GM18505 (cell line): ENCODE data around the gene TUFT1.
"Not testable (repeated sequence)": the region's sequence is repeated elsewhere in the genome, so short reads cannot be mapped to it uniquely, and the experiment has no call there.

ENCODE experiments used
- ATAC-seq: cut with Tn5 transposase; IDR thresholded peaks from one replicate; pipeline ENCODE4 v1.9.1; 2021; ENCODE audit not compliant: unreplicated experiment
- POLR2A ChIP-seq: IDR thresholded peaks from 4 replicates; pipeline ENCODE4 v1.6.1; 2011; ENCODE audit warnings: borderline replicate concordance; ENCODE audit not compliant: insufficient read depth, insufficient read length; ENCODE audit errors: extremely low read depth

TUFT1 gene

DNA sequence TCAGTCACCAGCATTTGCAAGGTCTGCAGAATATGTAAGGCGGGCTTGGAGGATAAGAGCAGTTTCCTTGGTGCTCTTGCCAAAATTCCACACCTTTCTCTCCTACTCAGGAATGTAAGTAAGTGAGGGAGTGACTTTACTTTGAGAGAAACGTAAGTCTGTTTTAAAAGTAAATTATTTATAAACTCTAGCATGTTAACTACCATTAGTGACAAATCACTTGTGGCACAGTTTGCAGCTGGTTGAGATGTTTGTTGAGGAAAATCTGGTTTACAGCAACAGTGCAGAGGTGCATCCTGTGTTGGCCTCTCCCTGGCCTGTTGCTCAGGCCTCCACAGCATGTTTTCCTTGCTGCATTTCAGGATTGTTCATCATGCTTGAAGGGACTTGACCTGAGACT lies 20.4 kb upstream of the TUFT1 start:
- ATAC-seq, result no peak
- no peak for TF ChIP-seq POLR2A

- no peak for ATAC-seq
These were observed 19.8 kb upstream of the TUFT1 start for GRCh38 chr1:151520359-151520758.

GRCh38 chr1:151522427-151522826 lies 17.7 kb upstream of the TUFT1 start:
- not testable (repeated sequence) for ATAC-seq

More at GRCh38 chr1:151520359-151520758, 19.8 kb upstream of the TUFT1 start:
- TF ChIP-seq POLR2A, result no peak

DNA sequence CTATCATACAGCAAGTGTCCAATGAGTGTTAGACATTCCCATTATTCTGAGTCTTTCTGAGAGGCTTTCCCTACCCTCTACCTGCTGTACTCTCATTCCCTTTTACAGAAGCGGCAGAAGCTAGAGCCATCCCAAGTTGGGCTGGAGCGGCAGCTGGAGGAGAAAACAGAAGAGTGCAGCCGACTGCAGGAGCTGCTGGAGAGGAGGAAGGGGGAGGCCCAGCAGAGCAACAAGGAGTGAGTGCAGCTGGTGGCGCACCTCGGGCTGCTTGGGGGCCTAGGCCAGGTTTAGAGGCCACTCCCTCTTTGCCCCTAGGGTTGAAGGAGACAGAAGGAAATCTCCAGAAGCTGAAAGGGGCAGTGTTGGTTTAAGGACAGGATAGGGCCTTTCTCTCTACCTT lies 16.8 kb upstream of the TUFT1 start:
- ATAC-seq, result no peak
- TF ChIP-seq POLR2A, result no peak

- no peak for TF ChIP-seq POLR2A
- ATAC-seq, result no peak
These were observed 15.4 kb upstream of the TUFT1 start for GRCh38 chr1:151524736-151525135.

DNA sequence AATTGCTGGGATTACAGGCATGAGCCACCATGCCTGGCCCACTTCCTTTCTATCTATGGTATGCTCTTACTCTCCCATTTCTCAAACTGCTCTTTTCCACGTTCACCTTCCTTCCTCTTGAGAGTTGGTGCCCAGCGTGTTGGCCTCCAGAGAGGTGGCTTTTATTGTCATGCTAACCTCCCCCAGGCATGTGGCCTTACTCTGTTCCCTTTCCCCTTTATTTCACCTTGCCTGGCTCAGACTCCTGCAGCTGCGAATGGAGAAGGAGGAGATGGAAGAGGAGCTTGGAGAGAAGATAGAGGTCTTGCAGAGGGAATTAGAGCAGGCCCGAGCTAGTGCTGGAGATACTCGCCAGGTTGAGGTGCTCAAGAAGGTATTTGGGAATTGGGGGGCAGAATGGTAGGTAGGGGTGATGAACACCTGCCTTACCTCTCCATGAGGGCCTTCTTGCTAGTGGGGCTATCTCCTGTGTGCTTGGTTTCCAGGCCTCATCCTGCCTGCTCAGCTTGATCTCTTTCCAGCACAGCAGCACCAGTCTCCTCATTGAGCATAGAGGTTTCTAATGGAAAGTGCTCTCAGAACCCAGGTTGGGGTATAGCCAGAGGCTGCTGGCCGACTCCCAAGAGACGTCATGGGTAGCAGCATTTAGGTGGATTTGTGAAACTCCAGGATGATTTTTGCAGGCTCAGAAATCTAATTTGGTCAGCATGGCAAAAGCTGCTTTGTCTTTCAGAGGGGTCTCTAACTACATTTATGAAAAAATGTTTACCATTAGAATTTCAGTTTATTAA lies 13.2 kb upstream of the TUFT1 start:
- ATAC-seq, result no peak
- TF ChIP-seq POLR2A, result no peak

GRCh38 chr1:151529211-151529702 lies 10.9 kb upstream of the TUFT1 start:
- no peak for ATAC-seq
- TF ChIP-seq POLR2A, result no peak

- ATAC-seq, result no peak
- no peak for TF ChIP-seq POLR2A
These were observed 10.3 kb upstream of the TUFT1 start for GRCh38 chr1:151529781-151530180.

GRCh38 chr1:151530461-151530860 lies 9.6 kb upstream of the TUFT1 start:
- ATAC-seq, result no peak
- no peak for TF ChIP-seq POLR2A

DNA sequence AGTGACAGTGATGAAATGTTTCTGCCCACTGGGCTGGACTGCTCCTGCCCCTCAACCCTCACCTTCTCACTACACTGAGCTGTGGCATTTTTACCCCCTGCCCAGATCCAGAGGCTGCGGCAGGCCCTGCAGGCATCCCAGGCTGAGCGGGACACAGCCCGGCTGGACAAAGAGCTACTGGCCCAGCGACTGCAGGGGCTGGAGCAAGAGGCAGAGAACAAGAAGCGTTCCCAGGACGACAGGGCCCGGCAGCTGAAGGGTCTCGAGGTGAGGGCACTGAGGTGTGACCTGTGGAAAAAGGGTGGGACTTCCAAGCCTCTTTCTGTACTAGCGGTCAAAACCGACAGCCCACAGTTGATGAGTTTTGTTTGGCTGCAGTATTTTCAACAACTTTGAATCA lies 6.2 kb upstream of the TUFT1 start:
- ATAC-seq, result no peak
- no peak for TF ChIP-seq POLR2A

DNA sequence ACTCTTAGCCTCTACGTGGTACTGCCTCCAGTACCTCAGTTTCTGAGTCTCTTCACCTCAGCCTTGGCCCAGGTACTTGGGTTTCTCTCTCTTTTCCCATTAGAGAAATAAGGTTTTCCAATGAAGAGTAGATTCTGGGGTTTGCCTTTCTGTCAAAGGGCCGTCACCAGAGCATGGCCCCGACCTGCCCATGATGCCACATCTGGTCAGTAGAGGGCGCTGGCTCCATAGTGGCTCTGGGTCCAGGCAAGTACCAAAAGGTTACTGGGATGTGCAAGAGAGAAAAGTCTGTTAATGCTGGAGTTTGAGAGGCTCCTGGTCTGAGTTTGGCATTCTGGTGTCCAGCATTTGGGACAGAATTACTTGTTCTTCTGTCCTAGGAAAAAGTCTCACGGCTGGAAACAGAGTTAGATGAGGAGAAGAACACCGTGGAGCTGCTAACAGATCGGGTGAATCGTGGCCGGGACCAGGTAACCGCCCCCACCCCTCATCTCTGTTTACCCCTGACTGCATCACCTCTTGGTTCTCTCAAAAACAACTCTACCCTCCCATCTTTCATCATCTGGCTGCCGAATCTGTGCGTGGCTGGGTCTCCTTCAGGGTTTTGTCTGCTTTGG lies 5.3 kb upstream of the TUFT1 start:
- ATAC-seq, result no peak
- TF ChIP-seq POLR2A, result no peak

GRCh38 chr1:151535326-151536271 lies 4.5 kb upstream of the TUFT1 start:
- TF ChIP-seq POLR2A, result no peak

GRCh38 chr1:151536499-151536898 lies 3.6 kb upstream of the TUFT1 start:
- no peak for ATAC-seq
- no peak for TF ChIP-seq POLR2A

More at GRCh38 chr1:151535326-151536271, 4.5 kb upstream of the TUFT1 start:
- no peak for ATAC-seq
